HepG2 (cell line): ENCODE results near the gene PCCB. TPM values are rescaled to one million over a fixed set of nuclear protein-coding genes. Genes with fewer than 3 reads are reported as not detected.

ENCODE experiments used
- CREB1 ChIP-seq, 2 experiments: fragments of 450-650 bp in 1 of 2; IDR thresholded peaks; 2 replicates each; pipeline ENCODE4 v1.6.1; 2016 to 2017; ENCODE audit warnings: control low read depth in 1 of 2, mild to moderate bottlenecking in 1 of 2, missing compliant biosample characterization in 1 of 2, missing genetic modification characterization in 1 of 2
- IKZF1 ChIP-seq: fragments of 450-650 bp; IDR thresholded peaks from 2 replicates; pipeline ENCODE4 v1.7.1; 2016
- JARID2 ChIP-seq: sonication (generic); formaldehyde crosslinking; IDR thresholded peaks from 2 replicates; pipeline ENCODE4 v1.8.1; 2023; ENCODE audit warnings: missing genetic modification reagents, inconsistent platforms; ENCODE audit not compliant: insufficient replicate concordance
- MEIS1 ChIP-seq: sonication (generic); formaldehyde crosslinking; IDR thresholded peaks from 2 replicates; pipeline ENCODE4 v1.9.0; 2021; ENCODE audit warnings: mild to moderate bottlenecking, missing genetic modification reagents, moderate library complexity, borderline replicate concordance
- MYC ChIP-seq: sonication (generic); formaldehyde crosslinking; IDR thresholded peaks from 2 replicates; pipeline ENCODE4 v1.9.0; 2021; ENCODE audit warnings: missing genetic modification reagents, borderline replicate concordance
- TEAD3 ChIP-seq: optimal IDR thresholded peaks from 2 replicates; pipeline ENCODE3; 2016; ENCODE audit warnings: borderline replicate concordance
- TIGD3 ChIP-seq: sonication (generic); formaldehyde crosslinking; IDR thresholded peaks from 2 replicates; pipeline ENCODE4 v1.5.1; 2020; ENCODE audit warnings: mild to moderate bottlenecking, missing genetic modification reagents, borderline replicate concordance
- TRIM22 ChIP-seq: fragments of 450-650 bp; IDR thresholded peaks from 2 replicates; pipeline ENCODE4 v1.6.1; 2017
- U2AF2 ChIP-seq: fragments of 200-400 bp; formaldehyde crosslinking; IDR thresholded peaks from 2 replicates; pipeline ENCODE4 v1.6.1; 2017; ENCODE audit warnings: low read depth, mild to moderate bottlenecking, low read length
- ZBTB10 ChIP-seq: sonication (generic); formaldehyde crosslinking; IDR thresholded peaks from 2 replicates; pipeline ENCODE4 v1.4.0; 2020; ENCODE audit warnings: missing genetic modification reagents, borderline replicate concordance
- ZBTB25 ChIP-seq: IDR thresholded peaks from 2 replicates; pipeline ENCODE4 v1.6.1; 2018; ENCODE audit warnings: missing genetic modification reagents
- ZNF343 ChIP-seq: sonication (generic); formaldehyde crosslinking; IDR thresholded peaks from 2 replicates; pipeline ENCODE4 v1.4.0; 2020; ENCODE audit warnings: mild to moderate bottlenecking, missing genetic modification reagents
- ZNF556 ChIP-seq: sonication (generic); formaldehyde crosslinking; IDR thresholded peaks from 2 replicates; pipeline ENCODE4 v1.4.0; 2020; ENCODE audit warnings: mild to moderate bottlenecking, missing genetic modification reagents, borderline replicate concordance
- ZNF660 ChIP-seq: sonication (generic); formaldehyde crosslinking; IDR thresholded peaks from 2 replicates; pipeline ENCODE4 v1.5.1; 2020; ENCODE audit warnings: mild to moderate bottlenecking, low read depth, missing genetic modification reagents, borderline replicate concordance
- ZNF772 ChIP-seq: sonication (generic); formaldehyde crosslinking; IDR thresholded peaks from 2 replicates; pipeline ENCODE4 v1.5.0; 2020; ENCODE audit warnings: mild to moderate bottlenecking, missing genetic modification reagents
- polyA plus RNA-seq, 8 experiments: library from polyadenylated mRNA; depleted of rRNA in 3 of 8; stranded (reverse) in 7 of 8; unstranded in 1 of 8; fragments of >200 nt; fragmentation: Illumina TruSeq in 4 of 8; extraction: Trizol in 4 of 8; gene quantifications; 2 replicates each; pipeline versions ENCODE4 v1.2.1 to v1.2.3, GENCODE V29; 2011 to 2016; ENCODE audit warnings: low read depth in 4 of 8, missing spikeins in 1 of 8, mixed read lengths in 1 of 8; ENCODE audit not compliant: insufficient read depth in 1 of 8
- total RNA-seq, 5 experiments: library from RNA; depleted of rRNA; stranded (reverse); fragments of >200 nt; fragmentation: Illumina TruSeq; extraction: Trizol; gene quantifications; 2 replicates each; pipeline ENCODE4 v1.2.3, GENCODE V29; 2016; ENCODE audit warnings: low read depth in 1 of 5
- TF ChIP-seq, protein P1 (sequence below): sonication (generic); formaldehyde crosslinking; IDR thresholded peaks from 2 replicates; pipeline ENCODE4 v1.4.0; 2020; ENCODE audit warnings: missing genetic modification reagents, borderline replicate concordance
- TF ChIP-seq, protein P2 (sequence below): IDR thresholded peaks from 2 replicates; pipeline ENCODE4 v1.6.1; 2016; ENCODE audit warnings: missing biosample characterization, missing genetic modification reagents, low read depth
- TF ChIP-seq, protein P3 (sequence below): sonication (generic); formaldehyde crosslinking; IDR thresholded peaks from 2 replicates; pipeline ENCODE4 v1.4.0; 2020; ENCODE audit warnings: mild to moderate bottlenecking, low read depth, missing genetic modification reagents

The PCCB gene
- total and polyA plus RNA-seq, 2 of the 13 experiments (the other 11 are each of a cell fraction or from before 2014, with no cell fraction given), result 84.1 to 88.7 TPM

GRCh38 chr3:136250903-136251460, 842 bp downstream of the PCCB start (continued):
- TF ChIP-seq, protein P1, sequence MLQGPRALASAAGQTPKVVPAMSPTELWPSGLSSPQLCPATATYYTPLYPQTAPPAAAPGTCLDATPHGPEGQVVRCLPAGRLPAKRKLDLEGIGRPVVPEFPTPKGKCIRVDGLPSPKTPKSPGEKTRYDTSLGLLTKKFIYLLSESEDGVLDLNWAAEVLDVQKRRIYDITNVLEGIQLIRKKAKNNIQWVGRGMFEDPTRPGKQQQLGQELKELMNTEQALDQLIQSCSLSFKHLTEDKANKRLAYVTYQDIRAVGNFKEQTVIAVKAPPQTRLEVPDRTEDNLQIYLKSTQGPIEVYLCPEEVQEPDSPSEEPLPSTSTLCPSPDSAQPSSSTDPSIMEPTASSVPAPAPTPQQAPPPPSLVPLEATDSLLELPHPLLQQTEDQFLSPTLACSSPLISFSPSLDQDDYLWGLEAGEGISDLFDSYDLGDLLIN (CRISPR knock-in tag), result peak; percentile 85; the same call in 1 of the 2 replicates
- TF ChIP-seq TRIM22 (no peak), ZBTB10 (CRISPR knock-in tag) (peak; percentile 81), ZNF660 (CRISPR knock-in tag) (peak; percentile 80; the same call in 1 of the 2 replicates), CREB1 (IDR thresholded peaks at IDR 0.05) (no peak), CREB1 (CRISPR knock-in tag; IDR thresholded peaks at IDR 0.05) (no peak), ZNF556 (CRISPR knock-in tag) (no peak), JARID2 (peak; percentile 43), ZBTB25 (CRISPR knock-in tag) (peak; percentile 34; the same call in 1 of the 2 replicates), ZNF343 (CRISPR knock-in tag) (peak; percentile 87), MEIS1 (CRISPR knock-in tag) (no peak), IKZF1 (no peak), ZNF772 (CRISPR knock-in tag) (peak; percentile 89), U2AF2 (no peak), MYC (peak; percentile 94), TEAD3 (CRISPR knock-in tag) (no peak), TIGD3 (no peak; the same call in 1 of the 2 replicates)
- TF ChIP-seq, protein P2, sequence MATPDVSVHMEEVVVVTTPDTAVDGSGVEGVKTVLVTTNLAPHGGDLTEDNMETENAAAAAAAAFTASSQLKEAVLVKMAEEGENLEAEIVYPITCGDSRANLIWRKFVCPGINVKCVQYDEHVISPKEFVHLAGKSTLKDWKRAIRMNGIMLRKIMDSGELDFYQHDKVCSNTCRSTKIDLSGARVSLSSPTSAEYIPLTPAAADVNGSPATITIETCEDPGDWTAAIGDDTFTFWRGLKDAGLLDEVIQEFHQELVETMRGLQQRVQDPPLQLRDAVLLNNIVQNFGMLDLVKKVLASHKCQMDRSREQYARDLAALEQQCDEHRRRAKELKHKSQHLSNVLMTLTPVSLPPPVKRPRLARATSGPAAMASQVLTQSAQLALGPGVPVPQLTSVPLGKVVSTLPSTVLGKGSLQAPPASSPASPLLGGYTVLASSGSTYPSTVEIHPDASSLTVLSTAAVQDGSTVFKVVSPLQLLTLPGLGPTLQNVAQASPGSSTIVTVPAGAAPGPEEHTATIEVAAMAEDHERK (CRISPR knock-in tag), result 0 out of 2 replicates have a peak, but pooled peaks have one; percentile 10
- TF ChIP-seq, protein P3, sequence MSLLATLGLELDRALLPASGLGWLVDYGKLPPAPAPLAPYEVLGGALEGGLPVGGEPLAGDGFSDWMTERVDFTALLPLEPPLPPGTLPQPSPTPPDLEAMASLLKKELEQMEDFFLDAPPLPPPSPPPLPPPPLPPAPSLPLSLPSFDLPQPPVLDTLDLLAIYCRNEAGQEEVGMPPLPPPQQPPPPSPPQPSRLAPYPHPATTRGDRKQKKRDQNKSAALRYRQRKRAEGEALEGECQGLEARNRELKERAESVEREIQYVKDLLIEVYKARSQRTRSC (CRISPR knock-in tag), result peak; percentile 91; the same call in 1 of the 2 replicates
